Keratinocyte (primary cell): ENCODE measurements around the gene CPTP. TPM values are rescaled to one million over a fixed set of nuclear protein-coding genes. Genes with fewer than 3 reads are reported as not detected.

Experiments
- DNase-seq: peaks from one replicate; pipeline ENCODE4 v3.0.0-alpha.2; 2011; ENCODE audit warnings: low read depth, missing footprints, low spot score
- FAIRE-seq: peaks from 2 replicates; lab custom pipeline; 2011; peaks lifted over from hg19 to GRCh38; lab: Jason Lieb, UNC
- H2AFZ ChIP-seq: 2 replicates; pipeline ENCODE4 v1.6.0; 2012; ENCODE audit warnings: low read length, control low read depth, inconsistent platforms; ENCODE audit not compliant: control insufficient read depth
- H3K27ac ChIP-seq: 2 replicates; pipeline ENCODE4 v1.5.1; 2011; ENCODE audit warnings: low read length; ENCODE audit not compliant: control insufficient read depth, insufficient read depth
- H3K27me3 ChIP-seq: 3 replicates; pipeline ENCODE4 v1.6.0; 2011; ENCODE audit warnings: low read length; ENCODE audit not compliant: control insufficient read depth, insufficient read depth; ENCODE audit errors: extremely low read depth
- H3K36me3 ChIP-seq, 2 experiments: 2 replicates in 1 of 2; 3 replicates in 1 of 2; pipeline ENCODE4 v1.5.1; 2011; ENCODE audit warnings: low read length in 2 of 2, mild to moderate bottlenecking in 1 of 2; ENCODE audit not compliant: control insufficient read depth in 2 of 2, insufficient read depth in 2 of 2; ENCODE audit errors: extremely low read depth in 1 of 2
- H3K4me1 ChIP-seq: 3 replicates; pipeline ENCODE4 v1.5.1; 2011; ENCODE audit warnings: low read length; ENCODE audit not compliant: control insufficient read depth, insufficient read depth; ENCODE audit errors: extremely low read depth
- H3K4me2 ChIP-seq: 3 replicates; pipeline ENCODE4 v1.6.0; 2011; ENCODE audit warnings: low read depth, low read length; ENCODE audit not compliant: control insufficient read depth, insufficient read depth; ENCODE audit errors: extremely low read depth
- H3K4me3 ChIP-seq, 3 experiments: fragments of 200-600 bp in 1 of 3; sonication (generic) in 1 of 3; 2 replicates in 2 of 3; 3 replicates in 1 of 3; pipeline ENCODE4 v1.5.1; 2011 to 2016; ENCODE audit warnings: low read length in 3 of 3, mild to moderate bottlenecking in 3 of 3, control low read depth in 2 of 3, inconsistent platforms in 1 of 3, low read depth in 1 of 3, mixed read lengths in 1 of 3, mixed run types in 1 of 3, moderate library complexity in 1 of 3; ENCODE audit not compliant: control insufficient read depth in 2 of 3, insufficient read depth in 2 of 3; ENCODE audit errors: extremely low read depth in 1 of 3
- H3K79me2 ChIP-seq: 2 replicates; pipeline ENCODE4 v1.6.0; 2012; ENCODE audit warnings: low read length; ENCODE audit not compliant: control insufficient read depth, insufficient read depth
- H3K9ac ChIP-seq: 3 replicates; pipeline ENCODE4 v1.6.0; 2011; ENCODE audit warnings: low read length; ENCODE audit not compliant: control insufficient read depth, insufficient read depth; ENCODE audit errors: extremely low read depth
- H3K9me1 ChIP-seq: 3 replicates; pipeline ENCODE4 v1.6.0; 2011; ENCODE audit warnings: low read length; ENCODE audit not compliant: control insufficient read depth, insufficient read depth; ENCODE audit errors: extremely low read depth
- H3K9me3 ChIP-seq: 2 replicates; pipeline ENCODE4 v1.5.1; 2012; ENCODE audit warnings: low read depth, low read length; ENCODE audit not compliant: control insufficient read depth
- H4K20me1 ChIP-seq: 3 replicates; pipeline ENCODE4 v1.6.0; 2011; ENCODE audit warnings: low read length; ENCODE audit not compliant: control insufficient read depth, insufficient read depth; ENCODE audit errors: extremely low read depth
- CTCF ChIP-seq, 3 experiments: IDR thresholded peaks in 1 of 3; conservative IDR thresholded peaks in 1 of 3; optimal IDR thresholded peaks in 1 of 3; 2 replicates in 2 of 3; 3 replicates in 1 of 3; pipeline versions ENCODE3 to v1.5.1; 2011; ENCODE audit warnings: low read length in 3 of 3, mild to moderate bottlenecking in 3 of 3, moderate library complexity in 2 of 3, control low read depth in 1 of 3, inconsistent platforms in 1 of 3; ENCODE audit not compliant: insufficient read depth in 2 of 3; ENCODE audit errors: extremely low read depth in 1 of 3
- EZH2 ChIP-seq: IDR thresholded peaks from one replicate; pipeline ENCODE4 v1.6.1; 2012; ENCODE audit warnings: inconsistent platforms, mild to moderate bottlenecking, low read length, moderate library complexity
- dilution Hi-C: fragments of 300-500 bp; cut with MboI; formaldehyde crosslinking; loops from one replicate; pipeline ENCODE4 v1.7.0; 2020; ENCODE audit warnings: low sequenced_read_pairs; ENCODE audit not compliant: extremely low pct_ligation_motif_present
- polyA plus RNA-seq, 5 experiments: library from polyadenylated mRNA; depleted of rRNA in 3 of 5; stranded (reverse) in 3 of 5; stranded (forward) in 1 of 5; unstranded in 1 of 5; fragments of >200 nt; gene quantifications; 1 replicate in 1 of 5; 2 replicates in 3 of 5; 3 replicates in 1 of 5; pipeline versions ENCODE4 v1.2.1 to v1.2.3, GENCODE V29; 2011 to 2012; ENCODE audit warnings: missing spikeins in 2 of 5, low read depth in 1 of 5, low replicate concordance in 1 of 5

Gene CPTP
- polyA plus RNA-seq, 1 donor (not counting 4 experiments of a cell fraction or from before 2014, with no cell fraction given): 5.8 TPM

- H3K9ac ChIP-seq: no peak overlapping the region
- H3K27me3 ChIP-seq: peaks cover 11% of the 10 kb centered on the region
- dilution Hi-C loops: no loop called here
- H4K20me1 ChIP-seq: peaks cover 10% of the 10 kb centered on the region
- FAIRE-seq: no peak
- H3K9me3 ChIP-seq: peaks cover 4% of the 10 kb centered on the region
- DNase-seq: no peak
- H3K4me3 ChIP-seq: no peak overlapping the region
- TF ChIP-seq CTCF (optimal IDR thresholded peaks at IDR 0.05 in 1 of 3, IDR thresholded peaks at IDR 0.05 in 1 of 3, conservative IDR thresholded peaks at IDR 0.05 in 1 of 3; ENCODE audit: extremely low read depth in 1 of 3, insufficient read depth in 2 of 3, low read length in 3 of 3) (no peak), EZH2 (no peak)
- no peak overlapping the region for H2AFZ ChIP-seq
- H3K27ac ChIP-seq: no peak overlapping the region
- H3K4me1 ChIP-seq: peaks cover 34% of the 10 kb centered on the region
- peaks cover 36% of the 10 kb centered on the region for H3K79me2 ChIP-seq
- H3K4me2 ChIP-seq: no peak overlapping the region
- H3K9me1 ChIP-seq: no peaks in the 10 kb centered on the region
- H3K36me3 ChIP-seq: peaks cover 3 to 11% of the 10 kb centered on the region in 2 experiments
These were observed 3.7 kb downstream of the CPTP start for GRCh38 chr1:1328254-1328653.

DNA sequence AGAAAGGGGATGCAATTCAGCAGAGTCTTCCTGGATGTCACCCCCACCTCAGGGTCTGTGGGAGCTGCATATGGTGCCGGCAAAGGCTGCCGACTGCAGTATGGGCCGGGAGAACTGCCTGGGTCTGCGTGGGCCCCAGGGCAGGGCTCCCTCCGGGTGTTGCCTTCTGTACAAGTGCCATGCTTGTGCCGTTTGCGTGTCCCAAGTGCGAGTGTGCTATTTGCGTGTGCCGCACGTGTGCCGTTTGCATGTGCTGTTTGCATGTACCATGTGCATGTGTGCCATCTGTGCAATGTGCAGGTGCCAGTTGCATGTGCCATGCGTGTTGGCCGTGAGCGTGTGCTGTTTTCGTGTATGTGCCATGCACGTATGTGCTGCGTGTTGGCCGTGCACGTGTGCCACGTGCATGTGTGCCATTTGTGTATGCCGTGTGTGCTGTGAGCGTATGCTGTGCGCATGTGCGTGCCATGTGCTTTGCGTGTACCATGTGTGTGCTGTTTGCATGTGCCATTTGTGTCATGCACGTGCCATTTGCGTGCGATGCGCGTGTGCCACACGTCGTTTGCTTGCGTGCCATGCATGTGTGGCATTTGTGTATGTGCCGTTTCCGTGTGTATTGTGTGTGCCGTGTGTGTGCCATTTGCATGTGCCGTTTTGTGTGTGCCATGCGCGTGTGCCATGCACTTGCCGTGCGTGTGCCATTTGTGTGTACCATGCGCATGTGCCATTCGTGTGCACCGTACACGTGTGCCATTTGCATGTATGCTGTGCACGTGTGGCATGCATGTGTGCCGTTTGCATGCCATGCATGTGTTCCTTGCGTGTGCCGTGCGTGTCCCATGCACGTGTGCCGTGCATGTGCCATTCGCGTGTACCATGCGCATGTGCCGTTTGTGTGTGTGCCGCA lies 5.0 kb downstream of the CPTP start:
- peaks cover 27% of the 10 kb centered on the region for H3K79me2 ChIP-seq
- H3K36me3 ChIP-seq: peaks cover 2 to 11% of the 10 kb centered on the region in 2 experiments
- H3K9me1 ChIP-seq: no peaks in the 10 kb centered on the region
- H3K4me1 ChIP-seq: peaks cover 42% of the 10 kb centered on the region
- no peak overlapping the region for H3K4me3 ChIP-seq
- peaks cover 4% of the 10 kb centered on the region for H3K9me3 ChIP-seq
- FAIRE-seq (no peak), DNase-seq (no peak)
- TF ChIP-seq EZH2: no peak
- no peak for TF ChIP-seq CTCF (optimal IDR thresholded peaks at IDR 0.05 in 1 of 3, IDR thresholded peaks at IDR 0.05 in 1 of 3, conservative IDR thresholded peaks at IDR 0.05 in 1 of 3; ENCODE audit: extremely low read depth in 1 of 3, insufficient read depth in 2 of 3, low read length in 3 of 3)
- H3K27me3 ChIP-seq: peaks cover 11% of the 10 kb centered on the region
- no peak overlapping the region for H3K9ac ChIP-seq
- no peak overlapping the region for H2AFZ ChIP-seq
- H3K27ac ChIP-seq: no peak overlapping the region
- H3K4me2 ChIP-seq: no peak overlapping the region
- dilution Hi-C loops: no loop called here
- peaks cover 21% of the 10 kb centered on the region for H4K20me1 ChIP-seq
